ENCODE measurements around the gene CLK3.

CLK3 gene

GRCh38 chr15:74573987-74574386 is 41.6 kb upstream of the CLK3 start:
- no peak overlapping the region for H3K4me3 ChIP-seq (replicated peaks; ENCODE audit: insufficient read depth, low read length)
- DNase-seq (ENCODE audit: low read depth in 1 of 2, low spot score in 1 of 2) = no peak
- H3K27me3 ChIP-seq (ENCODE audit: insufficient read depth, poor library complexity, severe bottlenecking) = no peaks in the 10 kb centered on the region
- TF ChIP-seq SPI1 (IDR thresholded peaks at IDR 0.05; ENCODE audit: borderline replicate concordance, low read depth) (no peak), REST (IDR thresholded peaks at IDR 0.05; ENCODE audit: insufficient replicate concordance, low read depth) (no peak), POLR2AphosphoS5 (IDR thresholded peaks at IDR 0.05; ENCODE audit: low read depth) (no peak), GABPA (IDR thresholded peaks at IDR 0.05; ENCODE audit: low read depth) (no peak), CTCF (IDR thresholded peaks at IDR 0.05; ENCODE audit: insufficient read depth, low read length) (no peak)
- no peak overlapping the region for H3K27ac ChIP-seq (replicated peaks)

- no peak for TF ChIP-seq SPI1 (IDR thresholded peaks at IDR 0.05; ENCODE audit: borderline replicate concordance, low read depth)
- TF ChIP-seq CTCF (IDR thresholded peaks at IDR 0.05; ENCODE audit: insufficient read depth, low read length) = no peak
- no peak for TF ChIP-seq GABPA (IDR thresholded peaks at IDR 0.05; ENCODE audit: low read depth)
- no peak overlapping the region for H3K27ac ChIP-seq (replicated peaks)
- H3K27me3 ChIP-seq (ENCODE audit: insufficient read depth, poor library complexity, severe bottlenecking) = no peaks in the 10 kb centered on the region
- no peak for DNase-seq (ENCODE audit: low read depth in 1 of 2, low spot score in 1 of 2)
- H3K4me3 ChIP-seq (replicated peaks; ENCODE audit: insufficient read depth, low read length) = no peak overlapping the region
Observed at GRCh38 chr15:74578496-74578994, 37.1 kb upstream of the CLK3 start.

- no peak for TF ChIP-seq POLR2AphosphoS5 (IDR thresholded peaks at IDR 0.05; ENCODE audit: low read depth)
- TF ChIP-seq REST (IDR thresholded peaks at IDR 0.05; ENCODE audit: insufficient replicate concordance, low read depth) = no peak
- no peak for TF ChIP-seq SPI1 (IDR thresholded peaks at IDR 0.05; ENCODE audit: borderline replicate concordance, low read depth)
- TF ChIP-seq GABPA (IDR thresholded peaks at IDR 0.05; ENCODE audit: low read depth) = no peak
- TF ChIP-seq CTCF (IDR thresholded peaks at IDR 0.05; ENCODE audit: insufficient read depth, low read length) = no peak
- H3K27ac ChIP-seq (replicated peaks) = no peak overlapping the region
- H3K27me3 ChIP-seq (ENCODE audit: insufficient read depth, poor library complexity, severe bottlenecking) = no peaks in the 10 kb centered on the region
- no peak for DNase-seq (ENCODE audit: low read depth in 1 of 2, low spot score in 1 of 2)
- H3K4me3 ChIP-seq (replicated peaks; ENCODE audit: insufficient read depth, low read length) = no peak overlapping the region
Observed at GRCh38 chr15:74579001-74579400, 36.6 kb upstream of the CLK3 start.

Data from HL-60 (cell line).